Dermis microvascular lymphatic vessel endothelial cell (primary cell): ENCODE data around the gene JAM3. TPM values are rescaled to one million over a fixed set of nuclear protein-coding genes. Genes with fewer than 3 reads are reported as not detected.
"Not testable (repeated sequence)": the region's sequence is repeated elsewhere in the genome, so short reads cannot be mapped to it uniquely, and the experiment has no call there.

ENCODE experiments used
- DNase-seq, 2 donors: peaks; one replicate each; pipeline versions ENCODE4 v3.0.0 to v3.0.0-alpha.2; 2010; ENCODE audit warnings: low read depth in 2 of 2
- total RNA-seq: library from RNA; depleted of rRNA; stranded (reverse); fragments of >200 nt; gene quantifications from 2 replicates; pipeline ENCODE4 v1.2.1, GENCODE V29; 2014

The JAM3 gene
- total RNA-seq, 1 donor from 2014 or later, result 15.8 TPM

- DNase-seq, result no peak
These were observed 6.4 kb upstream of the JAM3 start for GRCh38 chr11:134062265-134063123.

- peak in 1 of 2 donors; percentile 51 for DNase-seq
These were observed 5.8 kb upstream of the JAM3 start for GRCh38 chr11:134063124-134063495.

GRCh38 chr11:134063991-134064747 lies 4.7 kb upstream of the JAM3 start:
- DNase-seq, result no peak

GRCh38 chr11:134065381-134065780 lies 3.5 kb upstream of the JAM3 start:
- no peak for DNase-seq

GRCh38 chr11:134066943-134067885 lies 1.7 kb upstream of the JAM3 start:
- no peak for DNase-seq

- peak in 1 of 2 donors; percentile 32 for DNase-seq
These were observed 812 bp downstream of the JAM3 start for GRCh38 chr11:134069426-134070341.

GRCh38 chr11:134070342-134070845 lies 1.5 kb downstream of the JAM3 start:
- no peak for DNase-seq

- DNase-seq, result no peak
These were observed 2.4 kb downstream of the JAM3 start for GRCh38 chr11:134071306-134071705.

GRCh38 chr11:134071766-134072402 lies 3.0 kb downstream of the JAM3 start:
- no peak for DNase-seq

GRCh38 chr11:134072844-134073243 lies 4.0 kb downstream of the JAM3 start:
- no peak for DNase-seq

- no peak for DNase-seq
These were observed 5.5 kb downstream of the JAM3 start for GRCh38 chr11:134074346-134074745.

- DNase-seq, result no peak
These were observed 5.9 kb downstream of the JAM3 start for GRCh38 chr11:134074766-134075165.

- DNase-seq, result no peak
These were observed 10.4 kb downstream of the JAM3 start for GRCh38 chr11:134079317-134079716.

GRCh38 chr11:134081258-134081657 lies 12.4 kb downstream of the JAM3 start:
- DNase-seq, result not testable (repeated sequence)

GRCh38 chr11:134082990-134083389 lies 14.1 kb downstream of the JAM3 start:
- DNase-seq, result no peak

GRCh38 chr11:134086376-134086775 lies 17.5 kb downstream of the JAM3 start:
- DNase-seq, result no peak

- not testable (repeated sequence) for DNase-seq
These were observed 23.1 kb downstream of the JAM3 start for GRCh38 chr11:134092006-134092405.

GRCh38 chr11:134097166-134097565 lies 28.3 kb downstream of the JAM3 start:
- DNase-seq, result no peak

GRCh38 chr11:134098566-134099184 lies 29.8 kb downstream of the JAM3 start:
- peak in 1 of 2 donors; percentile 15 for DNase-seq
